HT1080 (cell line): Measurements from ENCODE around the gene PSIP1. TPM values are rescaled to one million over a fixed set of nuclear protein-coding genes. Genes with fewer than 3 reads are reported as not detected.
"Not testable (repeated sequence)": the region's sequence is repeated elsewhere in the genome, so short reads cannot be mapped to it uniquely, and the experiment has no call there.

ENCODE experiments used
- DNase-seq: peaks from one replicate; pipeline ENCODE4 v3.0.0-alpha.2; 2015; ENCODE audit warnings: low read depth
- total RNA-seq: library from RNA; depleted of rRNA; stranded (reverse); fragments of >200 nt; shearing (Covaris generic); gene quantifications from 2 replicates; pipeline ENCODE4 v1.2.3, GENCODE V29; 2014

Gene PSIP1
- total RNA-seq, 1 experiment from 2014 or later: 99.8 TPM

- no peak for DNase-seq
Measured at GRCh38 chr9:15505921-15506320, 4.8 kb downstream of the PSIP1 start.

GRCh38 chr9:15501803-15502202 is 9.0 kb downstream of the PSIP1 start:
- no peak for DNase-seq

- DNase-seq: no peak
Measured at GRCh38 chr9:15501179-15501578, 9.6 kb downstream of the PSIP1 start.

- DNase-seq: no peak
Measured at GRCh38 chr9:15499139-15499538, 11.6 kb downstream of the PSIP1 start.

GRCh38 chr9:15498246-15498995 is 12.3 kb downstream of the PSIP1 start:
- no peak for DNase-seq

- no peak for DNase-seq
Measured at GRCh38 chr9:15492485-15493150, 18.2 kb downstream of the PSIP1 start.

GRCh38 chr9:15491950-15492349 is 18.8 kb downstream of the PSIP1 start:
- DNase-seq: no peak

- DNase-seq: peak; percentile 20
Measured at GRCh38 chr9:15485836-15486666, 24.7 kb downstream of the PSIP1 start.

GRCh38 chr9:15484802-15485201 is 26.0 kb downstream of the PSIP1 start:
- DNase-seq: no peak

- DNase-seq: no peak
Measured at GRCh38 chr9:15482146-15482545, 28.6 kb downstream of the PSIP1 start.

GRCh38 chr9:15480028-15480427 is 30.7 kb downstream of the PSIP1 start:
- DNase-seq: no peak

- DNase-seq: no peak
Measured at GRCh38 chr9:15475923-15476536, 34.7 kb downstream of the PSIP1 start.

- DNase-seq: no peak
Measured at GRCh38 chr9:15469862-15470261, 40.9 kb downstream of the PSIP1 start.

- DNase-seq: no peak
Measured at GRCh38 chr9:15469406-15469805, 41.4 kb downstream of the PSIP1 start.

- no peak for DNase-seq
Measured at GRCh38 chr9:15468145-15468544, 42.6 kb downstream of the PSIP1 start.

GRCh38 chr9:15461601-15462000 is 49.2 kb downstream of the PSIP1 start:
- no peak for DNase-seq

GRCh38 chr9:15461056-15461455 is 49.7 kb downstream of the PSIP1 start:
- no peak for DNase-seq

- no peak for DNase-seq
Measured at GRCh38 chr9:15453956-15454355, 56.8 kb downstream of the PSIP1 start.

GRCh38 chr9:15444141-15444540 is 66.6 kb downstream of the PSIP1 start:
- DNase-seq: no peak

- DNase-seq: not testable (repeated sequence)
Measured at GRCh38 chr9:15442264-15442663, 68.5 kb downstream of the PSIP1 start.

GRCh38 chr9:15441841-15442240 is 68.9 kb downstream of the PSIP1 start:
- not testable (repeated sequence) for DNase-seq

GRCh38 chr9:15438891-15439290 is 71.9 kb downstream of the PSIP1 start:
- no peak for DNase-seq
